IPS DF 6.9 (cell line): ENCODE measurements around the gene AMPH.
"Not testable (repeated sequence)": the region's sequence is repeated elsewhere in the genome, so short reads cannot be mapped to it uniquely, and the experiment has no call there.

Source experiments
- DNase-seq: peaks from one replicate; pipeline ENCODE4 v3.0.0-alpha.2; 2013; ENCODE audit warnings: low read depth, low spot score
- H3K27ac ChIP-seq: one replicate; pipeline ENCODE4 v1.5.1; 2013; ENCODE audit warnings: low read length, control low read depth
- H3K27me3 ChIP-seq: 2 replicates; pipeline ENCODE4 v1.6.1; 2013; ENCODE audit warnings: mild to moderate bottlenecking, low read length; ENCODE audit not compliant: control insufficient read depth, insufficient read depth
- H3K36me3 ChIP-seq: 2 replicates; pipeline ENCODE4 v1.6.1; 2013; ENCODE audit warnings: low read length; ENCODE audit not compliant: control insufficient read depth, insufficient read depth
- H3K4me1 ChIP-seq: 2 replicates; pipeline ENCODE4 v1.6.1; 2013; ENCODE audit warnings: low read length; ENCODE audit not compliant: control insufficient read depth, insufficient read depth
- H3K4me3 ChIP-seq: 2 replicates; pipeline ENCODE4 v1.5.1; 2013; ENCODE audit warnings: mild to moderate bottlenecking, low read length
- H3K9me3 ChIP-seq: 2 replicates; pipeline ENCODE4 v1.6.1; 2013; ENCODE audit warnings: low read length, inconsistent platforms; ENCODE audit not compliant: control insufficient read depth, insufficient read depth
- WGBS: extraction: QIAGEN DNeasy Blood & Tissue Kit; methylation state at CpG from one replicate; pipeline ENCODE4 v1.1.7; 2013; ENCODE audit warnings: mixed read lengths, missing lambda C conversion rate; ENCODE audit not compliant: insufficient read length, insufficient coverage; 5-methylcytosine and 5-hydroxymethylcytosine counted together

Gene AMPH

DNA sequence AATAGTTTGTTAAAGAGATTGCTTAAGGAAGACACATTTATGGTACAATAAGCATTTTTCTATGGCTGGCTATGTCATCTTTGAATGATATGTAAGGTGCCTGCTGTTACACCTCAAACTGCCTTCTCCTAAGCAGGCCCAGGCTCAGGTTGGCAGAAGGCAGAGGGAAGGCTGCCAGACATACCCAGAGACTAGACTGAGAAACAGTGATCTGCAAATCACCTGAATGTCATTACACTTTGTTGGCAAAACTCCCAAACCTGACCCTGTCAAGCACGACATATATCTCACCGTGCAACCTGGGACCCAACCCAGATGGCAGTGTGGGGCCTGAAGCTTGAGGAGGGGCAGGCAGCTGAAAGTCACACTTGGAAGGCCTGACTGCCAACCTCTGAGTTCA lies 221.1 kb downstream of the AMPH start:
- Histone ChIP-seq H3K4me3 (no peak overlapping the region), H3K27me3 (no peaks in the 10 kb centered on the region), H3K9me3 (no peaks in the 10 kb centered on the region), H3K4me1 (no peaks in the 10 kb centered on the region), H3K27ac (no peak overlapping the region), H3K36me3 (no peaks in the 10 kb centered on the region)
- WGBS = no CpG with 5 or more reads among the region's 2 CpGs
- DNase-seq = no peak

GRCh38 chr7:38409531-38409930 lies 221.6 kb downstream of the AMPH start:
- Histone ChIP-seq H3K36me3 (no peaks in the 10 kb centered on the region), H3K4me3 (no peak overlapping the region), H3K27me3 (no peaks in the 10 kb centered on the region), H3K4me1 (no peaks in the 10 kb centered on the region), H3K9me3 (no peaks in the 10 kb centered on the region), H3K27ac (no peak overlapping the region)
- no CpG with 5 or more reads among the region's 6 CpGs for WGBS
- no peak for DNase-seq

- no peak overlapping the region for H3K27ac ChIP-seq
- H3K36me3 ChIP-seq = no peaks in the 10 kb centered on the region
- H3K4me1 ChIP-seq = no peaks in the 10 kb centered on the region
- DNase-seq = no peak
- no CpG with 5 or more reads among the region's 9 CpGs for WGBS
- H3K4me3 ChIP-seq = no peak overlapping the region
- H3K27me3 ChIP-seq = no peaks in the 10 kb centered on the region
- no peaks in the 10 kb centered on the region for H3K9me3 ChIP-seq
Observed at GRCh38 chr7:38398725-38399321, 232.3 kb downstream of the AMPH start.

GRCh38 chr7:38396852-38397251 lies 234.3 kb downstream of the AMPH start:
- no CpG with 5 or more reads among the region's 2 CpGs for WGBS
- Histone ChIP-seq H3K4me3 (no peak overlapping the region), H3K27me3 (no peaks in the 10 kb centered on the region), H3K36me3 (no peaks in the 10 kb centered on the region), H3K9me3 (no peaks in the 10 kb centered on the region), H3K27ac (no peak overlapping the region), H3K4me1 (no peaks in the 10 kb centered on the region)
- no peak for DNase-seq

GRCh38 chr7:38395921-38396552 lies 235.1 kb downstream of the AMPH start:
- DNase-seq, H3K4me1 ChIP-seq, H3K27me3 ChIP-seq, H3K36me3 ChIP-seq, H3K27ac ChIP-seq, H3K9me3 ChIP-seq, H3K4me3 ChIP-seq: not testable (repeated sequence)
- WGBS = no CpG with 5 or more reads among the region's 1 CpG

DNA sequence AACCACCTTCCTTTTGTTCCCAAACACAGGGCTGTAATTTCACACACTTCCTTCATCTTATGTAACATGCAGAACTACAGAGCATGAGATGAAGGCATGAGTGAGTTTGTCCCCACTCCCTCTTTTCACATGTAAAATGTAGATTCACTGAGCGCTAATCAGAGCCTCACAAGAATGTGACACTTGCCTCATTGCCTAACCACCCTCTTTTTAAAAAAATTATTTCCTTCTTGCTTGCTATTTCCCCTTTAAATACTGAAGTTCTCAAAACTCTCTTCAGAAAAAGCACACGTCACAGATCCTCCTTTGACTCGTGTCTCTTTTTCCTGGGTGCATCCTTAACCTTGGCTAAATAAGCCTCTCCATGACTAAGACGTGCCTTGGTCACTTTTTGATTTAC lies 236.5 kb downstream of the AMPH start:
- DNase-seq = no peak
- H3K27me3 ChIP-seq = no peaks in the 10 kb centered on the region
- no peak overlapping the region for H3K27ac ChIP-seq
- no peaks in the 10 kb centered on the region for H3K4me1 ChIP-seq
- H3K9me3 ChIP-seq = no peaks in the 10 kb centered on the region
- no peaks in the 10 kb centered on the region for H3K36me3 ChIP-seq
- no CpG with 5 or more reads among the region's 4 CpGs for WGBS
- H3K4me3 ChIP-seq = no peak overlapping the region

DNA sequence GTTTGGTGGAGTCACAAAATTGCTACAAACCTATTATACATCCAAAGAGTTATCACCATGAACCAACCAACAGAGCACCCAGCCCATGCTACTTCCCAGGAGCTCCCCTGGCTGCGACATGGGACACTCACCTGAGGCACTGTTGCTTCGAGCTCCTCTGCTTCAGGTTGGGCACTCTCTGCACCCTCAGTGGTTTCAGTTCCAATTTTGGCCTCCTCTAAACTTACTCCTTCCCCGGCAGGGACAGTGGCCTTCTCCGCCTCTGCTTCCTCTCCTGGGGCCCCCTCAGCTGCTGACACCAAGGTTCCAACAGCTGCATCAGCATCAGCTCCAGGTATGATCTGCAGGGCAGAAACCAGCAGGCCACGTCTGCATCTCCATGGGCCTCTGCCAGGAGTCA lies 237.3 kb downstream of the AMPH start:
- Histone ChIP-seq H3K4me1 (no peaks in the 10 kb centered on the region), H3K27me3 (no peaks in the 10 kb centered on the region), H3K4me3 (no peak overlapping the region), H3K9me3 (no peaks in the 10 kb centered on the region), H3K27ac (no peak overlapping the region), H3K36me3 (no peaks in the 10 kb centered on the region)
- DNase-seq = no peak
- no CpG with 5 or more reads among the region's 5 CpGs for WGBS

DNA sequence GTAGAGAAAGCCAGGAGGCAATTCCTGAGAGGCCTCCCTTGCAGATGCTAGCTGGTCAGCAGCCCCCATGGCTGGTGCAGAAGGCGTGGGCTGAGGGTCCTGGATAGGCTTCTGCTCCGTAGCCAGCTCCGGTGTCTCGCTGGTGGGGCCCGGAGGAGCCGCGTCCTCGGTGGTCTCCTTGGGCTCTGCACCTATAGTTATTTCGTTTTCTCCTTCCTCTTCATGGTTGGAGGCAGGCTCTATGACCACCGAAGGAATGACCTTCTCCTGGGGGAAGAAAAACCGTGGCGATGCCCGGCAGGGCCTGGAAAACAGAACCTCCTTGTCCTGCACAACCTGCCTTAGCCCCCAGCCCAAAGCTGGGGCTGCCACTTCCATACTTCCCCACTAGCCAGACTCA lies 239.4 kb downstream of the AMPH start:
- no CpG with 5 or more reads among the region's 13 CpGs for WGBS
- Histone ChIP-seq H3K4me1 (no peaks in the 10 kb centered on the region), H3K36me3 (no peaks in the 10 kb centered on the region), H3K4me3 (no peak overlapping the region), H3K9me3 (no peaks in the 10 kb centered on the region), H3K27me3 (no peaks in the 10 kb centered on the region), H3K27ac (no peak overlapping the region)
- DNase-seq = no peak

DNA sequence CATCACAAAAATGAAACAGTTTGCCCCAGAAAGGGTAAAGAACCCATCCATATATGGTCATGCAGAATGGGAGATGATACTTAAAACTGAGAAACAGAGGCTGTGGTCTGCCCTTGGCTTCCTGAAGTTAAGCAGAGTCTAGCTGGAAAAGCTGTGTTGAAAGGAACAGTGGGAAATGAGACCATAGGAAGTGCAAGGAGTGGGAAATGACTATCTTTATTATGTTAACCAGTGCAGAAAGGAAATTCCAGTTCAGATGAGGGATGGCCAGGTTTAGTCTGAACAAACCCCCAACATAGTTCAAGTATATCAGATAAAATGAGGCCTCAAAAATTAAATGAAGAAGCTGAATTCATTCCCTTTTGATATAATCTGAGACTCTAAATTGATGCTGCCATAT lies 245.5 kb downstream of the AMPH start:
- Histone ChIP-seq H3K27ac (no peak overlapping the region), H3K4me3 (no peak overlapping the region), H3K36me3 (no peaks in the 10 kb centered on the region), H3K4me1 (no peaks in the 10 kb centered on the region), H3K27me3 (no peaks in the 10 kb centered on the region), H3K9me3 (no peaks in the 10 kb centered on the region)
- DNase-seq = no peak

GRCh38 chr7:38383281-38383680 lies 247.9 kb downstream of the AMPH start:
- WGBS = no CpG with 5 or more reads among the region's 9 CpGs
- Histone ChIP-seq H3K27me3 (no peaks in the 10 kb centered on the region), H3K27ac (no peak overlapping the region), H3K36me3 (no peaks in the 10 kb centered on the region), H3K9me3 (no peaks in the 10 kb centered on the region), H3K4me3 (no peak overlapping the region), H3K4me1 (no peaks in the 10 kb centered on the region)
- no peak for DNase-seq

- DNase-seq = no peak
- no peaks in the 10 kb centered on the region for H3K27me3 ChIP-seq
- H3K36me3 ChIP-seq = no peaks in the 10 kb centered on the region
- H3K4me1 ChIP-seq = no peaks in the 10 kb centered on the region
- no peaks in the 10 kb centered on the region for H3K9me3 ChIP-seq
- WGBS = no CpG with 5 or more reads among the region's 2 CpGs
- no peak overlapping the region for H3K4me3 ChIP-seq
- no peak overlapping the region for H3K27ac ChIP-seq
Observed at GRCh38 chr7:38382684-38383083, 248.5 kb downstream of the AMPH start.
